Ishikawa (cell line): ENCODE results near the gene LSAMP.

Experiments used
- CEBPB ChIP-seq: IDR thresholded peaks from 2 replicates; pipeline ENCODE4 v1.6.1; 2012
- CREB1 ChIP-seq: IDR thresholded peaks from 2 replicates; pipeline ENCODE4 v1.6.1; 2012; ENCODE audit warnings: low read depth
- EGR1 ChIP-seq: IDR thresholded peaks from 2 replicates; pipeline ENCODE4 v1.6.1; 2012
- EP300 ChIP-seq: IDR thresholded peaks from 2 replicates; pipeline ENCODE4 v1.6.1; 2012; ENCODE audit warnings: borderline replicate concordance
- FOXM1 ChIP-seq: IDR thresholded peaks from 2 replicates; pipeline ENCODE4 v1.6.1; 2012; ENCODE audit warnings: low read depth, borderline replicate concordance
- MAX ChIP-seq: IDR thresholded peaks from 2 replicates; pipeline ENCODE4 v1.6.1; 2012
- NFIC ChIP-seq: IDR thresholded peaks from 2 replicates; pipeline ENCODE4 v1.6.1; 2012
- RAD21 ChIP-seq: IDR thresholded peaks from 2 replicates; pipeline ENCODE4 v1.6.1; 2012; ENCODE audit warnings: low read depth
- REST ChIP-seq: IDR thresholded peaks from 2 replicates; pipeline ENCODE4 v1.6.1; 2012; ENCODE audit warnings: low read depth, mild to moderate bottlenecking
- TAF1 ChIP-seq: IDR thresholded peaks from 2 replicates; pipeline ENCODE4 v1.6.1; 2012; ENCODE audit warnings: low read depth, mild to moderate bottlenecking
- TCF12 ChIP-seq: IDR thresholded peaks from 2 replicates; pipeline ENCODE4 v1.6.1; 2012; ENCODE audit warnings: low read depth
- TEAD4 ChIP-seq: IDR thresholded peaks from 2 replicates; pipeline ENCODE4 v1.6.1; 2012
- YY1 ChIP-seq: IDR thresholded peaks from 2 replicates; pipeline ENCODE4 v1.6.1; 2012; ENCODE audit warnings: low read depth
- ZBTB7A ChIP-seq: IDR thresholded peaks from 2 replicates; pipeline ENCODE4 v1.6.1; 2012; ENCODE audit warnings: low read depth
- TF ChIP-seq, protein P1 (sequence below): IDR thresholded peaks from 2 replicates; pipeline ENCODE4 v1.6.1; 2012

The LSAMP gene

GRCh38 chr3:116339441-116340028 lies 105.8 kb downstream of the LSAMP start:
- TF ChIP-seq YY1 (no peak), FOXM1 (no peak), REST (no peak), CEBPB (no peak), RAD21 (no peak), EGR1 (no peak), CREB1 (no peak), EP300 (no peak), TAF1 (no peak), NFIC (no peak), TEAD4 (no peak), TCF12 (no peak), MAX (no peak)
- TF ChIP-seq, protein P1, sequence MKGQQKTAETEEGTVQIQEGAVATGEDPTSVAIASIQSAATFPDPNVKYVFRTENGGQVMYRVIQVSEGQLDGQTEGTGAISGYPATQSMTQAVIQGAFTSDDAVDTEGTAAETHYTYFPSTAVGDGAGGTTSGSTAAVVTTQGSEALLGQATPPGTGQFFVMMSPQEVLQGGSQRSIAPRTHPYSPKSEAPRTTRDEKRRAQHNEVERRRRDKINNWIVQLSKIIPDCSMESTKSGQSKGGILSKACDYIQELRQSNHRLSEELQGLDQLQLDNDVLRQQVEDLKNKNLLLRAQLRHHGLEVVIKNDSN = no peak

GRCh38 chr3:116338713-116339112 lies 106.6 kb downstream of the LSAMP start:
- TF ChIP-seq, protein P1 = no peak
- TF ChIP-seq FOXM1 (no peak), ZBTB7A (no peak), TEAD4 (no peak), NFIC (no peak), CREB1 (no peak), EGR1 (no peak), CEBPB (no peak), MAX (no peak)

GRCh38 chr3:116337229-116337628 lies 108.1 kb downstream of the LSAMP start:
- TF ChIP-seq EGR1 (no peak), TCF12 (no peak), ZBTB7A (no peak), TAF1 (no peak), REST (no peak), CREB1 (no peak), RAD21 (no peak)

DNA sequence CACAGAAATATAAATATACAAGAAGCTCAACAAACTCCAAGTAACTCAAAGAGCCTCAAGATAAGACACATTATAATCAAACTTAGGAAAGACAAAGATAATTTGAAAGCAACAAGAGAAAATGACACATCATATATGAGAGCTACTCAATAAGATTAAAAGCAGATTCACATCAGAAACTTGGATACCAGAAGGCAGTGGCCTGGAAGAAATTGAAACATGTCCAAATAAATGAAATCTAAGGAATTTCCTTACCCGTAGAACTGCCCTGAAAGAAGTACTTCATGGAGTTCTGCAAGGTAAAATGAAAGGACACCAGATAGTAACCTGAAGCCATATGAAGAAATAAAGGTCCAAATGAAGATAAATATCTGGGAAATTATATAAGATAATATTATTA lies 113.9 kb downstream of the LSAMP start:
- TF ChIP-seq CREB1 (no peak), CEBPB (no peak), FOXM1 (no peak), MAX (no peak), TAF1 (no peak), TEAD4 (no peak), EP300 (no peak), RAD21 (no peak)

GRCh38 chr3:116322750-116323375 lies 122.4 kb downstream of the LSAMP start:
- no peak for TF ChIP-seq RAD21
- TF ChIP-seq ZBTB7A = no peak
- TF ChIP-seq MAX = no peak
- TF ChIP-seq, protein P1 = no peak
- no peak for TF ChIP-seq CEBPB
- no peak for TF ChIP-seq NFIC
- no peak for TF ChIP-seq TEAD4
- TF ChIP-seq EGR1 = no peak
- TF ChIP-seq YY1 = no peak
- TF ChIP-seq FOXM1 = no peak
- no peak for TF ChIP-seq CREB1
- TF ChIP-seq REST = no peak
- no peak for TF ChIP-seq TAF1
- TF ChIP-seq EP300 = no peak
- no peak for TF ChIP-seq TCF12
